ENCODE measurements around the gene GRM1.
A peak's percentile ranks its signal among the peaks of the same experiment; 100 is the strongest.

Gene GRM1

DNA sequence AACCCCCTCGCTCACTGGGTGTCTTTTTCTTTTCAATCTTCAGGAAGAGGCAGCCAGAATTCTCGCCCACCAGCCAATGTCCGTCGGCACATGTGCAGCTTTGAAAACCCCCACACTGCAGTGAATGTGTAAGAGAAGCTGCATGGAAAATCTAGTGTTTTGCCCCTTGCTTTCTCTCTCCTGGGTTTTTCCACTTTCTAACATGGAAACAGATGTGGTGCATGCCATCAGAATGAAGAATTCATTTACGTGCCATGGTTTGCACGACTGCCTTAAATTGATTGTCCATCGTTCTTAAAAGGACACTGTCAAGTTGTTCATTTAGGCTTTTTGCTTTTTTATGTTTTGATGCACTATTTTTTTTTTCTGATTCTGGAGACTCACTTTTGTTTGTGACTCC, 397.7 kb downstream of the GRM1 start:
- Histone ChIP-seq H3K27me3 (replicated peaks) (no peaks in the 10 kb centered on the region), H3K36me3 (replicated peaks) (no peaks in the 10 kb centered on the region), H3K27ac (no peak overlapping the region), H3K4me3 (ENCODE audit: low read depth, low read length) (no peak overlapping the region)
- in situ Hi-C loops (cut with HindIII; ENCODE audit: low pct_ligation_motif_present, low sequenced_read_pairs), result no loop called here
- DNase-seq, result no peak
- TF ChIP-seq, protein P1, sequence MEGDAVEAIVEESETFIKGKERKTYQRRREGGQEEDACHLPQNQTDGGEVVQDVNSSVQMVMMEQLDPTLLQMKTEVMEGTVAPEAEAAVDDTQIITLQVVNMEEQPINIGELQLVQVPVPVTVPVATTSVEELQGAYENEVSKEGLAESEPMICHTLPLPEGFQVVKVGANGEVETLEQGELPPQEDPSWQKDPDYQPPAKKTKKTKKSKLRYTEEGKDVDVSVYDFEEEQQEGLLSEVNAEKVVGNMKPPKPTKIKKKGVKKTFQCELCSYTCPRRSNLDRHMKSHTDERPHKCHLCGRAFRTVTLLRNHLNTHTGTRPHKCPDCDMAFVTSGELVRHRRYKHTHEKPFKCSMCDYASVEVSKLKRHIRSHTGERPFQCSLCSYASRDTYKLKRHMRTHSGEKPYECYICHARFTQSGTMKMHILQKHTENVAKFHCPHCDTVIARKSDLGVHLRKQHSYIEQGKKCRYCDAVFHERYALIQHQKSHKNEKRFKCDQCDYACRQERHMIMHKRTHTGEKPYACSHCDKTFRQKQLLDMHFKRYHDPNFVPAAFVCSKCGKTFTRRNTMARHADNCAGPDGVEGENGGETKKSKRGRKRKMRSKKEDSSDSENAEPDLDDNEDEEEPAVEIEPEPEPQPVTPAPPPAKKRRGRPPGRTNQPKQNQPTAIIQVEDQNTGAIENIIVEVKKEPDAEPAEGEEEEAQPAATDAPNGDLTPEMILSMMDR (IDR thresholded peaks at IDR 0.05; ENCODE audit: low read depth, low read length, missing control alignments), result no peak

DNA sequence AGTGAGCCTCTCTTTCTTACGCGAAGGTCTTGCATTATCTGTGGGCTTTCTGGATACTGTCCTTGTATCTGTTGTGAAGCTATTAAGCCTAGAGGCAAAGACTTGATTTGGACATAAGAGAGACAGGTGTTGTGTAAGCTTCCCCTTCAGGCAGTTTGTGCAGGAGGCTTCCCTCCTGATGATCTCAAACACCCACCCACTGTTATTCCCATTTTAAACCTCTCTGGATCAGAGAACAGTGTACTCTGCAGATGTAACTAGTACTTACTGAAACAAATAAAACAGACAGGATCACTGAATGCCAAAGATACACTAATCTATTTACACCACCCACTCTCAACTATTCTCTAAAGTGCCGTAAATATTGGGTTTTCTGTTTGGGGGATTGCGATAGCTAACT, 401.0 kb downstream of the GRM1 start:
- no peaks in the 10 kb centered on the region for H3K36me3 ChIP-seq (replicated peaks)
- H3K27me3 ChIP-seq (replicated peaks), result no peaks in the 10 kb centered on the region
- H3K27ac ChIP-seq, result no peak overlapping the region
- no peak overlapping the region for H3K4me3 ChIP-seq (ENCODE audit: low read depth, low read length)
- no peak for DNase-seq
- in situ Hi-C loops (cut with HindIII; ENCODE audit: low pct_ligation_motif_present, low sequenced_read_pairs), result no loop called here
- TF ChIP-seq, protein P1 (IDR thresholded peaks at IDR 0.05; ENCODE audit: low read depth, low read length, missing control alignments), result no peak

DNA sequence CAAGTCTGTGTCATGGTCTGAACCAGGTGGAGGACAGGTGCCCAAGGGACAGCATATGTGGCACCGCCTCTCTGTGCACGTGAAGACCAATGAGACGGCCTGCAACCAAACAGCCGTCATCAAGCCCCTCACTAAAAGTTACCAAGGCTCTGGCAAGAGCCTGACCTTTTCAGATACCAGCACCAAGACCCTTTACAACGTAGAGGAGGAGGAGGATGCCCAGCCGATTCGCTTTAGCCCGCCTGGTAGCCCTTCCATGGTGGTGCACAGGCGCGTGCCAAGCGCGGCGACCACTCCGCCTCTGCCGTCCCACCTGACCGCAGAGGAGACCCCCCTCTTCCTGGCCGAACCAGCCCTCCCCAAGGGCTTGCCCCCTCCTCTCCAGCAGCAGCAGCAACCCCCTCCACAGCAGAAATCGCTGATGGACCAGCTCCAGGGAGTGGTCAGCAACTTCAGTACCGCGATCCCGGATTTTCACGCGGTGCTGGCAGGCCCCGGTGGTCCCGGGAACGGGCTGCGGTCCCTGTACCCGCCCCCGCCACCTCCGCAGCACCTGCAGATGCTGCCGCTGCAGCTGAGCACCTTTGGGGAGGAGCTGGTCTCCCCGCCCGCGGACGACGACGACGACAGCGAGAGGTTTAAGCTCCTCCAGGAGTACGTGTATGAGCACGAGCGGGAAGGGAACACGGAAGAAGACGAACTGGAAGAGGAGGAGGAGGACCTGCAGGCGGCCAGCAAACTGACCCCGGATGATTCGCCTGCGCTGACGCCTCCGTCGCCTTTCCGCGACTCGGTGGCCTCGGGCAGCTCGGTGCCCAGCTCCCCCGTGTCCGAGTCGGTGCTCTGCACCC, 405.2 kb downstream of the GRM1 start:
- Histone ChIP-seq H3K27ac (no peak overlapping the region), H3K36me3 (replicated peaks) (no peaks in the 10 kb centered on the region), H3K4me3 (ENCODE audit: low read depth, low read length) (peak overlapping the region; percentile 46), H3K27me3 (replicated peaks) (no peaks in the 10 kb centered on the region)
- TF ChIP-seq, protein P1 (IDR thresholded peaks at IDR 0.05; ENCODE audit: low read depth, low read length, missing control alignments), result no peak
- no peak for DNase-seq
- in situ Hi-C loops (cut with HindIII; ENCODE audit: low pct_ligation_motif_present, low sequenced_read_pairs), result no loop called here

DNA sequence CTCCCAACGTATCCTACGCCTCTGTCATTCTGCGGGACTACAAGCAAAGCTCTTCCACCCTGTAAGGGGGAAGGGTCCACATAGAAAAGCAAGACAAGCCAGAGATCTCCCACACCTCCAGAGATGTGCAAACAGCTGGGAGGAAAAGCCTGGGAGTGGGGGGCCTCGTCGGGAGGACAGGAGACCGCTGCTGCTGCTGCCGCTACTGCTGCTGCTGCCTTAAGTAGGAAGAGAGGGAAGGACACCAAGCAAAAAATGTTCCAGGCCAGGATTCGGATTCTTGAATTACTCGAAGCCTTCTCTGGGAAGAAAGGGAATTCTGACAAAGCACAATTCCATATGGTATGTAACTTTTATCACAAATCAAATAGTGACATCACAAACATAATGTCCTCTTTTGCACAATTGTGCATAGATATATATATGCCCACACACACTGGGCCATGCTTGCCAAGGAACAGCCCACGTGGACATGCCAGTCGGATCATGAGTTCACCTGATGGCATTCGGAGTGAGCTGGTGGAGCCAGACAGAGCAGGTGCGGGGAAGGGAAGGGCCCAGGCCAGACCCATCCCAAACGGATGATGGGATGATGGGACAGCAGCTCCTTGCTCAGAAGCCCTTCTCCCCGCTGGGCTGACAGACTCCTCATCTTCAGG, 406.0 kb downstream of the GRM1 start:
- Histone ChIP-seq H3K4me3 (ENCODE audit: low read depth, low read length) (peak overlapping the region; percentile 46), H3K36me3 (replicated peaks) (no peaks in the 10 kb centered on the region), H3K27ac (no peak overlapping the region), H3K27me3 (replicated peaks) (no peaks in the 10 kb centered on the region)
- TF ChIP-seq, protein P1 (IDR thresholded peaks at IDR 0.05; ENCODE audit: low read depth, low read length, missing control alignments), result no peak
- DNase-seq, result no peak
- in situ Hi-C loops (cut with HindIII; ENCODE audit: low pct_ligation_motif_present, low sequenced_read_pairs), result no loop called here

DNA sequence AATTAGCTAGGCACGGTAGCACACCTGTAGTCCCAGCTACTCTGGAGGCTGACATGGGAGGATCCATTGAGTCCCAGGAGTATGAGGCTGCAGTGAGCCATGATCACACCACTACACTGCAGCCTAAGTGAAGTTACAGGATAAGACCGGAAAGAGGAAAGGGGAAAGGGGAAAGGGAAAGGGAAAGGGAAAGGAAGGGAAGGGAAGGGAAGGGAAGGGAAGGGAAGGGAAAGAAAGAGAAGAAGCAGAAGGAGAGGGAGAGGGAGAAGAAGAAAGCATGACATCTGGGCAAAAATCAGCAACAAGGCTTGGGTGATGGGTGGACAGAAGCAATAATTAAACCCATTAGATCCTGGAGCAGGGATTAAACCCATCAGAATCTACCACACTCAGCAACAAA, 413.0 kb downstream of the GRM1 start:
- TF ChIP-seq, protein P1 (IDR thresholded peaks at IDR 0.05; ENCODE audit: low read depth, low read length, missing control alignments), result no peak
- no peak overlapping the region for H3K27ac ChIP-seq
- H3K27me3 ChIP-seq (replicated peaks), result no peaks in the 10 kb centered on the region
- DNase-seq, result no peak
- H3K36me3 ChIP-seq (replicated peaks), result no peaks in the 10 kb centered on the region
- no peak overlapping the region for H3K4me3 ChIP-seq (ENCODE audit: low read depth, low read length)
- in situ Hi-C loops (cut with HindIII; ENCODE audit: low pct_ligation_motif_present, low sequenced_read_pairs), result no loop called here
